HCT116 (cell line): ENCODE results near the gene NAV1. TPM values are rescaled to one million over a fixed set of nuclear protein-coding genes. Genes with fewer than 3 reads are reported as not detected.

Source experiments
- ATAC-seq: fragments of 200-7000 bp; cut with Tn5 transposase; 2 replicates; pipeline ENCODE4 v1.9.1; 2020; ENCODE audit warnings: mild to moderate bottlenecking, moderate library complexity
- BruUV-seq: library from RNA; stranded (reverse); fragments of 400-500 nt; replicated peaks from 2 replicates; lab custom pipeline; 2021; lab: Mats Ljungman, UMichigan
- CTCF ChIA-PET: fragments of 300-600 bp; sonication (Branson Sonifier 250); formaldehyde crosslinking; loops from one replicate; lab custom pipeline; 2021; ENCODE audit warnings: antibody characterized with exemption; lab: Charles Lee
- POLR2A ChIA-PET: fragments of 300-600, 350-600 bp; sonication (Branson Sonifier 250); formaldehyde crosslinking; loops from one replicate; lab custom pipeline; 2021; ENCODE audit warnings: antibody characterized with exemption; lab: Charles Lee
- RAD21 ChIA-PET, 2 experiments: fragments of 300-600 bp; sonication (Branson Sonifier 250); formaldehyde crosslinking; loops; one replicate each; lab custom pipeline; 2023; ENCODE audit warnings: low total read pairs in 2 of 2; ENCODE audit not compliant: uncharacterized antibody in 2 of 2, unreplicated experiment in 2 of 2, low non-redundant PET in 1 of 2; lab: Charles Lee
- DNase-seq: peaks from one replicate; pipeline ENCODE4 v3.0.0-alpha.2; 2010; ENCODE audit warnings: low read depth, low spot score
- H2AFZ ChIP-seq: fragments of 200-600 bp; shearing (Covaris generic), sonication (generic); 2 replicates; pipeline ENCODE4 v1.6.1; 2017; ENCODE audit warnings: low read depth, mixed run types, mixed read lengths, antibody characterized with exemption, low read length; ENCODE audit not compliant: poor library complexity, severe bottlenecking
- H3K27ac ChIP-seq: 2 replicates; pipeline ENCODE4 v1.5.1; 2012; ENCODE audit warnings: low read depth, low read length
- H3K27me3 ChIP-seq: fragments of 200-600 bp; sonication (generic); 2 replicates; pipeline ENCODE4 v1.6.1; 2016; ENCODE audit warnings: mixed run types, low read length, mixed read lengths; ENCODE audit not compliant: insufficient read depth
- H3K36me3 ChIP-seq, 2 experiments: fragments of 200-500 bp in 1 of 2; fragments of 200-600 bp in 1 of 2; sonication (Bioruptor generic) in 1 of 2; sonication (generic) in 1 of 2; 2 replicates each; pipeline versions ENCODE4 v1.5.1 to v1.6.1; 2014 to 2016; ENCODE audit warnings: low read length in 2 of 2, inconsistent platforms in 1 of 2, mixed read lengths in 1 of 2, mixed run types in 1 of 2; ENCODE audit not compliant: insufficient read depth in 2 of 2, control insufficient read depth in 1 of 2
- H3K4me1 ChIP-seq, 2 experiments: fragments of 200-600 bp in 1 of 2; sonication (generic) in 1 of 2; 2 replicates each; pipeline versions ENCODE4 v1.5.1 to v1.6.1; 2012 to 2017; ENCODE audit warnings: low read length in 2 of 2, inconsistent platforms in 1 of 2, mild to moderate bottlenecking in 1 of 2, mixed read lengths in 1 of 2, mixed run types in 1 of 2, moderate library complexity in 1 of 2; ENCODE audit not compliant: insufficient read depth in 2 of 2, control insufficient read depth in 1 of 2
- H3K4me2 ChIP-seq: fragments of 200-600 bp; sonication (generic); 2 replicates; pipeline ENCODE4 v1.6.1; 2017; ENCODE audit warnings: mixed run types, low read length, mixed read lengths
- H3K4me3 ChIP-seq, 2 experiments: fragments of 200-600 bp in 1 of 2; sonication (generic) in 1 of 2; replicated peaks in 1 of 2; 2 replicates each; pipeline ENCODE4 v1.5.1; 2011 to 2016; ENCODE audit warnings: low read length in 2 of 2, control low read depth in 1 of 2, low read depth in 1 of 2, mild to moderate bottlenecking in 1 of 2, mixed read lengths in 1 of 2, mixed run types in 1 of 2
- H3K79me2 ChIP-seq: fragments of 200-600 bp; sonication (generic); 2 replicates; pipeline ENCODE4 v1.6.1; 2017; ENCODE audit warnings: mild to moderate bottlenecking, mixed run types, low read length, moderate library complexity, mixed read lengths; ENCODE audit not compliant: insufficient read depth
- H3K9ac ChIP-seq: fragments of 200-600 bp; sonication (generic); 2 replicates; pipeline ENCODE4 v1.6.1; 2016; ENCODE audit warnings: low read length, mixed read lengths
- H3K9me2 ChIP-seq: fragments of 200-600 bp; sonication (generic), shearing (Covaris generic); 2 replicates; pipeline ENCODE4 v1.6.1; 2017; ENCODE audit warnings: mixed run types, mild to moderate bottlenecking, moderate library complexity; ENCODE audit not compliant: insufficient read depth
- H3K9me3 ChIP-seq, 2 experiments: fragments of 200-500 bp in 1 of 2; fragments of 200-600 bp in 1 of 2; sonication (Bioruptor generic) in 1 of 2; sonication (generic) in 1 of 2; 2 replicates each; pipeline ENCODE4 v1.6.1; 2014 to 2017; ENCODE audit warnings: low read length in 2 of 2, mixed read lengths in 2 of 2, inconsistent platforms in 1 of 2, low read depth in 1 of 2, mild to moderate bottlenecking in 1 of 2, mixed run types in 1 of 2, moderate library complexity in 1 of 2; ENCODE audit not compliant: control insufficient read depth in 1 of 2, insufficient read depth in 1 of 2
- H4K20me1 ChIP-seq: fragments of 200-600 bp; sonication (generic), shearing (Covaris generic); 2 replicates; pipeline ENCODE4 v1.6.1; 2017; ENCODE audit warnings: mixed run types, mild to moderate bottlenecking, moderate library complexity; ENCODE audit not compliant: insufficient read depth
- CBX3 ChIP-seq: IDR thresholded peaks from 2 replicates; pipeline ENCODE4 v1.6.1; 2012; ENCODE audit warnings: low read depth
- EZH2 ChIP-seq: fragments of 200-600 bp; sonication (generic); IDR thresholded peaks from 2 replicates; pipeline ENCODE4 v1.6.1; 2017; ENCODE audit warnings: antibody characterized with exemption, mixed run types
- JUND ChIP-seq: IDR thresholded peaks from 2 replicates; pipeline ENCODE4 v1.6.1; 2012
- RAD21 ChIP-seq: IDR thresholded peaks from 2 replicates; pipeline ENCODE4 v1.6.1; 2012; ENCODE audit warnings: low read depth, mild to moderate bottlenecking
- intact Hi-C: fragments of 100-400 bp; cut with micrococcal nuclease; formaldehyde crosslinking; loops from 2 replicates; pipeline ENCODE4 v1.10.0; 2022
- total RNA-seq: library from RNA; stranded (reverse); gene quantifications from one replicate; pipeline ENCODE4 v1.2.1, GENCODE V29; 2021; ENCODE audit not compliant: unreplicated experiment

Gene NAV1
- total RNA-seq, 1 experiment from 2014 or later = 22.8 TPM

DNA sequence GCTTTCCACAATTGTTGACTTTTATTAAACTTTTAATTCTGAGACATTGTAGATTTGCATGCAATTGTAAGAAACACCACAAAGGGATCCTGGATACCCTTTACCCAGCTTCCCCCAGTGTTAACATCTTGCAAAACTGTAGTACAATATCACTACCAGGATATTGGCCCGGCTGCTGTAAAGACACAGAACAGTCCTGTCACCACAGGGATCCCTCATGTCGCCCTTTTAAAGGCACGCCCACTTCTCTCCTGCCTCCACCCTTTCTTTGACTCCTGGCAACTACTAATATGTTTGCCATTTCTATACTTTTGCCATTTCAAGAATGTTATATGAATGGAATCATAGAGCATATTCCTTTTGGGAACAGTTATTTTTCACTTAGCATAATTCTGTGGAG, 37.0 kb downstream of the NAV1 start:
- no peaks in the 10 kb centered on the region; the same call in 1 of the 2 replicates for H3K27me3 ChIP-seq
- H4K20me1 ChIP-seq = no peaks in the 10 kb centered on the region
- H3K36me3 ChIP-seq = no peaks in the 10 kb centered on the region
- DNase-seq = no peak
- no peaks in the 10 kb centered on the region for H3K9me3 ChIP-seq
- no TSS peak for BruUV-seq
- no peaks in the 10 kb centered on the region for H3K4me1 ChIP-seq
- H3K79me2 ChIP-seq = no peaks in the 10 kb centered on the region
- H3K4me3 ChIP-seq = no peak overlapping the region
- ChIA-PET CTCF (no interaction called here), POLR2A (no interaction called here), RAD21 (no interaction called here)
- intact Hi-C loops = no loop called here
- TF ChIP-seq RAD21 (no peak), EZH2 (no peak), JUND (no peak)
- no peak overlapping the region for H3K27ac ChIP-seq
- no peak overlapping the region for H3K9ac ChIP-seq
- no peak overlapping the region for H3K4me2 ChIP-seq
- H2AFZ ChIP-seq = no peak overlapping the region
- no peaks in the 10 kb centered on the region for H3K9me2 ChIP-seq
- ATAC-seq = peak; percentile 32; the same call in 1 of the 2 replicates

- no peaks in the 10 kb centered on the region for H4K20me1 ChIP-seq
- no peak overlapping the region for H3K4me2 ChIP-seq
- no peaks in the 10 kb centered on the region; the same call in 1 of the 2 replicates for H3K27me3 ChIP-seq
- H3K9me2 ChIP-seq = no peaks in the 10 kb centered on the region
- intact Hi-C loops = no loop called here
- no peak overlapping the region for H3K27ac ChIP-seq
- ATAC-seq (no peak), DNase-seq (no peak)
- POLR2A ChIA-PET = no interaction called here
- CTCF ChIA-PET = no interaction called here
- H3K9me3 ChIP-seq = no peaks in the 10 kb centered on the region
- H3K79me2 ChIP-seq = no peaks in the 10 kb centered on the region
- no peaks in the 10 kb centered on the region for H3K4me1 ChIP-seq
- H3K9ac ChIP-seq = no peak overlapping the region
- BruUV-seq = no TSS peak
- no peaks in the 10 kb centered on the region for H3K36me3 ChIP-seq
- TF ChIP-seq CBX3 = no peak
- RAD21 ChIA-PET = no interaction called here
- no peak overlapping the region for H2AFZ ChIP-seq
- H3K4me3 ChIP-seq = no peak overlapping the region
Observed at GRCh38 chr1:201576914-201577313, 38.0 kb downstream of the NAV1 start.
